A549 (cell line): ENCODE measurements around the gene SECISBP2L. TPM values are rescaled to one million over a fixed set of nuclear protein-coding genes. Genes with fewer than 3 reads are reported as not detected.

Source experiments
- ATAC-seq, 2 experiments: fragments of 200-7000 bp in 1 of 2; fragments of >200 bp in 1 of 2; cut with Nextera tagmentation in 1 of 2; cut with Tn5 transposase in 1 of 2; 3 replicates each; pipeline versions ENCODE4 v1.8.0 to v1.9.1; 2018 to 2020; ENCODE audit warnings: mild to moderate bottlenecking in 1 of 2, moderate library complexity in 1 of 2
- CTCF ChIA-PET: fragments of 300-600 bp; sonication (Branson Sonifier 250); formaldehyde crosslinking; extraction: SDS; loops from one replicate; lab custom pipeline; 2021; ENCODE audit warnings: antibody characterized with exemption, inconsistent platforms; lab: Yijun Ruan, JAX
- POLR2A ChIA-PET: fragments of 350-600 bp; formaldehyde crosslinking; extraction: SDS; loops from one replicate; lab custom pipeline; 2021; ENCODE audit warnings: antibody characterized with exemption, inconsistent platforms; lab: Yijun Ruan, JAX
- DNase-seq, 2 experiments: peaks; one replicate each; pipeline versions ENCODE4 v3.0.0 to v3.0.0-alpha.2; 2011 to 2016; ENCODE audit warnings: low read depth in 1 of 2, low spot score in 1 of 2
- FAIRE-seq: peaks from 2 replicates; lab custom pipeline; 2011; peaks lifted over from hg19 to GRCh38; lab: Jason Lieb, UNC
- H3K27ac ChIP-seq, 2 experiments: fragments of >200 bp; sonication (Bioruptor Twin); formaldehyde crosslinking; 3 replicates each; pipeline ENCODE4 v1.5.1; 2016 to 2017
- H3K4me1 ChIP-seq: fragments of >200 bp; sonication (Bioruptor Twin); formaldehyde crosslinking; 3 replicates; pipeline ENCODE4 v1.6.1; 2016
- H3K4me2 ChIP-seq: fragments of >200 bp; sonication (Bioruptor Twin); formaldehyde crosslinking; 3 replicates; pipeline ENCODE4 v1.6.1; 2016
- H3K4me3 ChIP-seq: fragments of >200 bp; sonication (Bioruptor Twin); formaldehyde crosslinking; 3 replicates; pipeline ENCODE4 v1.5.1; 2016
- H3K9me3 ChIP-seq: fragments of >200 bp; sonication (Bioruptor Twin); formaldehyde crosslinking; 3 replicates; pipeline ENCODE4 v1.6.1; 2016
- BCL3 ChIP-seq: fragments of >200 bp; sonication (Bioruptor Twin); formaldehyde crosslinking; IDR thresholded peaks from 3 replicates; pipeline ENCODE4 v1.6.1; 2016
- CBX2 ChIP-seq: fragments of 200-600 bp; sonication (generic); IDR thresholded peaks from 2 replicates; pipeline ENCODE4 v1.6.1; 2016; ENCODE audit warnings: low read depth, mild to moderate bottlenecking, borderline replicate concordance
- CEBPB ChIP-seq, 2 experiments: fragments of >200 bp in 1 of 2; sonication (Bioruptor Twin) in 1 of 2; formaldehyde crosslinking in 1 of 2; IDR thresholded peaks; 2 replicates each; pipeline ENCODE4 v1.6.1; 2012 to 2016
- CHD4 ChIP-seq: fragments of 200-600 bp; sonication (generic); IDR thresholded peaks from 2 replicates; pipeline ENCODE4 v1.6.1; 2016; ENCODE audit warnings: antibody characterized with exemption, mild to moderate bottlenecking, borderline replicate concordance
- EHF ChIP-seq: fragments of 250-450 bp; sonication (Bioruptor Pico); IDR thresholded peaks from 2 replicates; pipeline ENCODE4 v1.5.0; 2020; ENCODE audit warnings: mild to moderate bottlenecking
- EHMT2 ChIP-seq: fragments of 200-600 bp; sonication (generic); IDR thresholded peaks from 2 replicates; pipeline ENCODE4 v1.6.1; 2016; ENCODE audit warnings: antibody characterized with exemption, low read depth, mild to moderate bottlenecking, moderate library complexity
- EP300 ChIP-seq, 2 experiments: fragments of >200 bp; sonication (Bioruptor Twin); formaldehyde crosslinking; IDR thresholded peaks; 2 replicates in 1 of 2; 3 replicates in 1 of 2; pipeline ENCODE4 v1.6.1; 2016 to 2017
- GATA3 ChIP-seq: IDR thresholded peaks from 2 replicates; pipeline ENCODE4 v1.6.1; 2012; ENCODE audit warnings: borderline replicate concordance
- HDAC2 ChIP-seq: fragments of 200-600 bp; sonication (generic); IDR thresholded peaks from 2 replicates; pipeline ENCODE4 v1.6.1; 2016
- HMGXB4 ChIP-seq: fragments of 250-450 bp; sonication (Bioruptor Pico); IDR thresholded peaks from 2 replicates; pipeline ENCODE4 v1.5.0; 2021; ENCODE audit warnings: mild to moderate bottlenecking, moderate library complexity, borderline replicate concordance
- HOXB5 ChIP-seq: fragments of 250-450 bp; sonication (Bioruptor Pico); IDR thresholded peaks from 2 replicates; pipeline ENCODE4 v1.5.0; 2020; ENCODE audit warnings: mild to moderate bottlenecking, moderate library complexity
- JUNB ChIP-seq: fragments of >200 bp; sonication (Bioruptor Twin); formaldehyde crosslinking; IDR thresholded peaks from 2 replicates; pipeline ENCODE4 v1.6.1; 2016
- MAFK ChIP-seq: fragments of 450-650 bp; IDR thresholded peaks from 2 replicates; pipeline ENCODE4 v1.6.1; 2014; ENCODE audit not compliant: partially characterized antibody
- MYC ChIP-seq: IDR thresholded peaks from 2 replicates; pipeline ENCODE4 v1.6.1; 2012; ENCODE audit warnings: mild to moderate bottlenecking, inconsistent platforms, low read length, improper control_type of control experiment, borderline replicate concordance
- NFE2L2 ChIP-seq: fragments of 150-350 bp; conservative IDR thresholded peaks from 2 replicates; pipeline ENCODE4 v1.6.1; 2014; ENCODE audit warnings: low read length
- NPAS2 ChIP-seq: fragments of 250-450 bp; sonication (Bioruptor Pico); IDR thresholded peaks from 2 replicates; pipeline ENCODE4 v1.8.0; 2022; ENCODE audit warnings: mild to moderate bottlenecking, moderate library complexity, borderline replicate concordance
- NR3C1 ChIP-seq: fragments of >200 bp; sonication (Bioruptor Twin); formaldehyde crosslinking; IDR thresholded peaks from 3 replicates; pipeline ENCODE4 v1.6.1; 2017
- PHF8 ChIP-seq: fragments of 200-600 bp; sonication (generic); IDR thresholded peaks from 2 replicates; pipeline ENCODE4 v1.6.1; 2016; ENCODE audit warnings: low read depth, mild to moderate bottlenecking, antibody characterized with exemption, moderate library complexity, borderline replicate concordance
- POLR2AphosphoS2 ChIP-seq: conservative IDR thresholded peaks from 2 replicates; pipeline ENCODE4 v1.6.1; 2012; ENCODE audit warnings: low read length, improper control_type of control experiment, inconsistent platforms
- RCOR1 ChIP-seq: fragments of 150-350 bp; IDR thresholded peaks from 2 replicates; pipeline ENCODE4 v1.6.1; 2014; ENCODE audit warnings: antibody characterized with exemption, low read length, low read depth
- RFX5 ChIP-seq: fragments of 450-650 bp; IDR thresholded peaks from 2 replicates; pipeline ENCODE4 v1.7.1; 2014; ENCODE audit warnings: antibody characterized with exemption, mild to moderate bottlenecking, moderate library complexity
- RNF2 ChIP-seq: fragments of 200-600 bp; sonication (generic); IDR thresholded peaks from 2 replicates; pipeline ENCODE4 v1.6.1; 2016; ENCODE audit warnings: low read depth, mild to moderate bottlenecking, antibody characterized with exemption, moderate library complexity, borderline replicate concordance
- SREBF2 ChIP-seq: fragments of 450-650 bp; IDR thresholded peaks from 2 replicates; pipeline ENCODE4 v1.6.1; 2014; ENCODE audit warnings: mild to moderate bottlenecking, moderate library complexity
- ZC3H11A ChIP-seq: fragments of 450-650 bp; IDR thresholded peaks from 2 replicates; pipeline ENCODE4 v1.6.1; 2014; ENCODE audit warnings: antibody characterized with exemption, mild to moderate bottlenecking
- WGBS: methylation state at CpG from one replicate; pipeline ENCODE4 v1.1.6; 2017; ENCODE audit errors: missing lambda C conversion rate; 5-methylcytosine and 5-hydroxymethylcytosine counted together
- polyA plus RNA-seq, 4 experiments: library from polyadenylated mRNA; depleted of rRNA in 3 of 4; stranded (reverse); fragments of >200 nt; fragmentation: RNase III in 1 of 4; extraction: RNeasy Plus Mini Kit Qiagen cat#74134 plus additional on column Dnase treatment in 1 of 4; gene quantifications; 2 replicates in 3 of 4; 3 replicates in 1 of 4; pipeline ENCODE4 v1.2.3, GENCODE V29; 2011 to 2017
- TF ChIP-seq, protein P1 (sequence below): IDR thresholded peaks from 2 replicates; pipeline ENCODE4 v1.6.1; 2012; ENCODE audit warnings: low read depth, borderline replicate concordance
- TF ChIP-seq, protein P2 (sequence below): IDR thresholded peaks from 2 replicates; pipeline ENCODE4 v1.6.1; 2012
- TF ChIP-seq, protein P3 (sequence below): fragments of 450-650 bp; IDR thresholded peaks from 2 replicates; pipeline ENCODE4 v1.6.1; 2014; ENCODE audit warnings: antibody characterized with exemption
- TF ChIP-seq, protein P4 (sequence below): fragments of 150-350 bp; IDR thresholded peaks from 2 replicates; pipeline ENCODE4 v1.6.1; 2014; ENCODE audit warnings: low read depth, mild to moderate bottlenecking, low read length
- TF ChIP-seq, protein P5 (sequence below): fragments of >200 bp; sonication (Bioruptor Twin); formaldehyde crosslinking; IDR thresholded peaks from 3 replicates; pipeline ENCODE4 v1.5.1; 2016

Gene SECISBP2L
- polyA plus RNA-seq, 2 of the 4 experiments (the other 2 are of a cell fraction) = 7.5 to 15.0 TPM

GRCh38 chr15:49085696-49086459, 39.6 kb upstream of the SECISBP2L start:
- H3K4me2 ChIP-seq = no peak overlapping the region
- TF ChIP-seq NFE2L2 (no peak), PHF8 (no peak), JUNB (no peak), POLR2AphosphoS2 (no peak), HMGXB4 (CRISPR knock-in tag) (no peak), CHD4 (no peak), NPAS2 (CRISPR knock-in tag) (no peak), BCL3 (no peak), GATA3 (no peak), HDAC2 (no peak), RCOR1 (no peak), MAFK (no peak), EHMT2 (no peak), CEBPB (IDR thresholded peaks at IDR 0.05) (no peak), ZC3H11A (no peak), MYC (no peak), CBX2 (no peak)
- TF ChIP-seq, protein P1, sequence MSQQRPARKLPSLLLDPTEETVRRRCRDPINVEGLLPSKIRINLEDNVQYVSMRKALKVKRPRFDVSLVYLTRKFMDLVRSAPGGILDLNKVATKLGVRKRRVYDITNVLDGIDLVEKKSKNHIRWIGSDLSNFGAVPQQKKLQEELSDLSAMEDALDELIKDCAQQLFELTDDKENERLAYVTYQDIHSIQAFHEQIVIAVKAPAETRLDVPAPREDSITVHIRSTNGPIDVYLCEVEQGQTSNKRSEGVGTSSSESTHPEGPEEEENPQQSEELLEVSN = no peak
- H3K27ac ChIP-seq = no peak overlapping the region
- ChIA-PET CTCF (no interaction called here), POLR2A (no interaction called here)
- DNase-seq (no peak), ATAC-seq (no peak), FAIRE-seq (no peak)
- H3K4me1 ChIP-seq = no peaks in the 10 kb centered on the region
- no peaks in the 10 kb centered on the region for H3K9me3 ChIP-seq
- WGBS = 86% methylated on average over 5 of the region's 5 CpGs
- H3K4me3 ChIP-seq = no peak overlapping the region

GRCh38 chr15:49084285-49084570, 38.0 kb upstream of the SECISBP2L start:
- no peaks in the 10 kb centered on the region for H3K4me1 ChIP-seq
- TF ChIP-seq NPAS2 (CRISPR knock-in tag) = no peak
- TF ChIP-seq HDAC2 = no peak
- no peak for TF ChIP-seq HOXB5 (CRISPR knock-in tag)
- TF ChIP-seq EP300 (IDR thresholded peaks at IDR 0.05) = no peak
- no peak for TF ChIP-seq BCL3
- TF ChIP-seq RNF2 = no peak
- no peak for TF ChIP-seq EHF
- TF ChIP-seq RFX5 = no peak
- TF ChIP-seq, protein P2, sequence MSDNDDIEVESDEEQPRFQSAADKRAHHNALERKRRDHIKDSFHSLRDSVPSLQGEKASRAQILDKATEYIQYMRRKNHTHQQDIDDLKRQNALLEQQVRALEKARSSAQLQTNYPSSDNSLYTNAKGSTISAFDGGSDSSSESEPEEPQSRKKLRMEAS = no peak
- no peak for TF ChIP-seq NFE2L2
- TF ChIP-seq, protein P3, sequence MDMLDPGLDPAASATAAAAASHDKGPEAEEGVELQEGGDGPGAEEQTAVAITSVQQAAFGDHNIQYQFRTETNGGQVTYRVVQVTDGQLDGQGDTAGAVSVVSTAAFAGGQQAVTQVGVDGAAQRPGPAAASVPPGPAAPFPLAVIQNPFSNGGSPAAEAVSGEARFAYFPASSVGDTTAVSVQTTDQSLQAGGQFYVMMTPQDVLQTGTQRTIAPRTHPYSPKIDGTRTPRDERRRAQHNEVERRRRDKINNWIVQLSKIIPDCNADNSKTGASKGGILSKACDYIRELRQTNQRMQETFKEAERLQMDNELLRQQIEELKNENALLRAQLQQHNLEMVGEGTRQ = no peak
- TF ChIP-seq, protein P4, sequence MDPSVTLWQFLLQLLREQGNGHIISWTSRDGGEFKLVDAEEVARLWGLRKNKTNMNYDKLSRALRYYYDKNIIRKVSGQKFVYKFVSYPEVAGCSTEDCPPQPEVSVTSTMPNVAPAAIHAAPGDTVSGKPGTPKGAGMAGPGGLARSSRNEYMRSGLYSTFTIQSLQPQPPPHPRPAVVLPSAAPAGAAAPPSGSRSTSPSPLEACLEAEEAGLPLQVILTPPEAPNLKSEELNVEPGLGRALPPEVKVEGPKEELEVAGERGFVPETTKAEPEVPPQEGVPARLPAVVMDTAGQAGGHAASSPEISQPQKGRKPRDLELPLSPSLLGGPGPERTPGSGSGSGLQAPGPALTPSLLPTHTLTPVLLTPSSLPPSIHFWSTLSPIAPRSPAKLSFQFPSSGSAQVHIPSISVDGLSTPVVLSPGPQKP = no peak
- TF ChIP-seq JUNB = no peak
- no peak for TF ChIP-seq RCOR1
- TF ChIP-seq SREBF2 = no peak
- TF ChIP-seq, protein P5, sequence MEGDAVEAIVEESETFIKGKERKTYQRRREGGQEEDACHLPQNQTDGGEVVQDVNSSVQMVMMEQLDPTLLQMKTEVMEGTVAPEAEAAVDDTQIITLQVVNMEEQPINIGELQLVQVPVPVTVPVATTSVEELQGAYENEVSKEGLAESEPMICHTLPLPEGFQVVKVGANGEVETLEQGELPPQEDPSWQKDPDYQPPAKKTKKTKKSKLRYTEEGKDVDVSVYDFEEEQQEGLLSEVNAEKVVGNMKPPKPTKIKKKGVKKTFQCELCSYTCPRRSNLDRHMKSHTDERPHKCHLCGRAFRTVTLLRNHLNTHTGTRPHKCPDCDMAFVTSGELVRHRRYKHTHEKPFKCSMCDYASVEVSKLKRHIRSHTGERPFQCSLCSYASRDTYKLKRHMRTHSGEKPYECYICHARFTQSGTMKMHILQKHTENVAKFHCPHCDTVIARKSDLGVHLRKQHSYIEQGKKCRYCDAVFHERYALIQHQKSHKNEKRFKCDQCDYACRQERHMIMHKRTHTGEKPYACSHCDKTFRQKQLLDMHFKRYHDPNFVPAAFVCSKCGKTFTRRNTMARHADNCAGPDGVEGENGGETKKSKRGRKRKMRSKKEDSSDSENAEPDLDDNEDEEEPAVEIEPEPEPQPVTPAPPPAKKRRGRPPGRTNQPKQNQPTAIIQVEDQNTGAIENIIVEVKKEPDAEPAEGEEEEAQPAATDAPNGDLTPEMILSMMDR = no peak
- TF ChIP-seq NR3C1 = no peak
- POLR2A ChIA-PET = no interaction called here
- CTCF ChIA-PET = no interaction called here
- H3K9me3 ChIP-seq = no peaks in the 10 kb centered on the region
- no peak overlapping the region for H3K4me3 ChIP-seq
- no peak overlapping the region for H3K4me2 ChIP-seq
- no peak for ATAC-seq
- DNase-seq = no peak
- 95% methylated on average over 3 of the region's 3 CpGs for WGBS
- H3K27ac ChIP-seq = no peak overlapping the region
- no peak for FAIRE-seq
